Transverse colon (tissue), 4 donors: ENCODE results near the gene DIRAS1. TPM values are rescaled to one million over a fixed set of nuclear protein-coding genes. Genes with fewer than 3 reads are reported as not detected.

Source experiments
- DNase-seq: peaks from one replicate; pipeline ENCODE4 v3.0.0-alpha.2; 2019
- H3K27ac ChIP-seq, 4 donors: fragments of 200-600 bp; sonication (generic); 2 replicates each; pipeline ENCODE4 v1.5.1; 2016 to 2018; ENCODE audit warnings: inconsistent platforms in 4 of 4
- H3K27me3 ChIP-seq: fragments of 200-600 bp; sonication (generic); 2 replicates; pipeline ENCODE4 v1.5.1; 2017; ENCODE audit warnings: inconsistent platforms
- H3K36me3 ChIP-seq, 4 donors: fragments of 200-600 bp; sonication (generic); 2 replicates each; pipeline ENCODE4 v1.5.1; 2017 to 2019; ENCODE audit warnings: inconsistent platforms in 4 of 4
- H3K4me1 ChIP-seq, 4 donors: fragments of 200-600 bp; sonication (generic); 2 replicates each; pipeline ENCODE4 v1.5.1; 2017 to 2020; ENCODE audit warnings: inconsistent platforms in 4 of 4
- H3K4me3 ChIP-seq, 4 donors: fragments of 200-600 bp; sonication (generic); 1 replicate in 1 of 4; 2 replicates in 3 of 4; pipeline versions ENCODE4 v1.5.1 to v1.6.1; 2017 to 2019; ENCODE audit warnings: inconsistent platforms in 4 of 4
- H3K9me3 ChIP-seq, 2 donors: fragments of 200-600 bp; sonication (generic); 2 replicates each; pipeline ENCODE4 v1.5.1; 2017 to 2019; ENCODE audit warnings: inconsistent platforms in 2 of 2
- EP300 ChIP-seq: sonication (generic); formaldehyde crosslinking; IDR thresholded peaks from one replicate; pipeline ENCODE4 v1.6.1; 2017; ENCODE audit warnings: antibody characterized with exemption, low read depth
- POLR2A ChIP-seq: fragments of 450-650 bp; IDR thresholded peaks from one replicate; pipeline ENCODE4 v1.6.1; 2016; ENCODE audit warnings: antibody characterized with exemption, mild to moderate bottlenecking, moderate library complexity
- POLR2AphosphoS5 ChIP-seq, 3 donors: sonication (generic); formaldehyde crosslinking; IDR thresholded peaks; one replicate each; pipeline ENCODE4 v1.6.1; 2016; ENCODE audit warnings: antibody characterized with exemption in 3 of 3
- WGBS, 2 donors: methylation state at CpG; one replicate each; pipeline ENCODE4 v1.1.5; 2018; ENCODE audit warnings: low coverage in 1 of 2; 5-methylcytosine and 5-hydroxymethylcytosine counted together
- in situ Hi-C, 4 donors: fragments of 200-750 bp; cut with MboI; loops; one replicate each; pipeline versions ENCODE4 v1.15.0 to v1.15.1; 2017; ENCODE audit warnings: low sequenced_read_pairs in 3 of 4, low pct_ligation_motif_present in 1 of 4, low pct_unique_long_range_greater_than_20kb in 1 of 4
- intact Hi-C: fragments of 100-400 bp; cut with DNase I; formaldehyde crosslinking; loops from one replicate; pipeline ENCODE4 v1.15.1; 2023; ENCODE audit warnings: low total_unique reads
- total RNA-seq, 4 donors: library from RNA; depleted of rRNA; stranded (reverse); fragments of >200 nt; gene quantifications; one replicate each; pipeline ENCODE4 v1.1.0, GENCODE V29; 2016
- TF ChIP-seq, protein P1 (sequence below), 5 experiments: fragments of 200-600 bp in 3 of 5; fragments of 450-650 bp in 2 of 5; sonication (generic) in 3 of 5; IDR thresholded peaks; 1 replicate in 2 of 5; 2 replicates in 3 of 5; pipeline ENCODE4 v1.5.1; 2016 to 2017; ENCODE audit warnings: antibody characterized with exemption in 5 of 5, inconsistent platforms in 3 of 5, mild to moderate bottlenecking in 2 of 5, moderate library complexity in 1 of 5

DIRAS1 gene
- total RNA-seq, 4 donors from 2014 or later: 0.41 to 1.4 (median 0.64) TPM; not detected in 1

- Histone ChIP-seq H3K27ac (no peak overlapping the region), H3K9me3 (no peaks in the 10 kb centered on the region), H3K27me3 (no peaks in the 10 kb centered on the region), H3K36me3 (peaks cover 0 to 38% (median 13%) of the 10 kb centered on the region in 4 donors), H3K4me1 (no peaks in the 10 kb centered on the region), H3K4me3 (no peak overlapping the region)
- WGBS, 2 donors: 96% methylated on average over 48 of the region's 48 CpGs; no CpG with 5 or more reads in 1 of the 2 donors
- in situ Hi-C loops: no loop called here
- TF ChIP-seq POLR2A (no peak), POLR2AphosphoS5 (IDR thresholded peaks at IDR 0.05) (no peak), EP300 (no peak)
- TF ChIP-seq, protein P1, sequence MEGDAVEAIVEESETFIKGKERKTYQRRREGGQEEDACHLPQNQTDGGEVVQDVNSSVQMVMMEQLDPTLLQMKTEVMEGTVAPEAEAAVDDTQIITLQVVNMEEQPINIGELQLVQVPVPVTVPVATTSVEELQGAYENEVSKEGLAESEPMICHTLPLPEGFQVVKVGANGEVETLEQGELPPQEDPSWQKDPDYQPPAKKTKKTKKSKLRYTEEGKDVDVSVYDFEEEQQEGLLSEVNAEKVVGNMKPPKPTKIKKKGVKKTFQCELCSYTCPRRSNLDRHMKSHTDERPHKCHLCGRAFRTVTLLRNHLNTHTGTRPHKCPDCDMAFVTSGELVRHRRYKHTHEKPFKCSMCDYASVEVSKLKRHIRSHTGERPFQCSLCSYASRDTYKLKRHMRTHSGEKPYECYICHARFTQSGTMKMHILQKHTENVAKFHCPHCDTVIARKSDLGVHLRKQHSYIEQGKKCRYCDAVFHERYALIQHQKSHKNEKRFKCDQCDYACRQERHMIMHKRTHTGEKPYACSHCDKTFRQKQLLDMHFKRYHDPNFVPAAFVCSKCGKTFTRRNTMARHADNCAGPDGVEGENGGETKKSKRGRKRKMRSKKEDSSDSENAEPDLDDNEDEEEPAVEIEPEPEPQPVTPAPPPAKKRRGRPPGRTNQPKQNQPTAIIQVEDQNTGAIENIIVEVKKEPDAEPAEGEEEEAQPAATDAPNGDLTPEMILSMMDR (IDR thresholded peaks at IDR 0.05): no peak
- intact Hi-C loops: no loop called here
- DNase-seq: no peak
Measured at GRCh38 chr19:2756921-2757881, 36.0 kb upstream of the DIRAS1 start.

GRCh38 chr19:2756477-2756876 is 35.3 kb upstream of the DIRAS1 start:
- no peaks in the 10 kb centered on the region for H3K4me1 ChIP-seq
- no peak overlapping the region for H3K27ac ChIP-seq
- TF ChIP-seq, protein P1 (IDR thresholded peaks at IDR 0.05): no peak
- TF ChIP-seq POLR2A: no peak
- in situ Hi-C loops: no loop called here
- peaks cover 0 to 38% (median 13%) of the 10 kb centered on the region in 4 donors for H3K36me3 ChIP-seq
- H3K27me3 ChIP-seq: no peaks in the 10 kb centered on the region
- no peak for DNase-seq
- H3K4me3 ChIP-seq: no peak overlapping the region
- intact Hi-C loops: no loop called here
- 85 to 89% methylated on average over 5 to 8 of the region's 8 CpGs for WGBS, 2 donors
- H3K9me3 ChIP-seq: no peaks in the 10 kb centered on the region

- intact Hi-C loops (no loop called here), in situ Hi-C loops (no loop called here)
- Histone ChIP-seq H3K4me1 (no peaks in the 10 kb centered on the region), H3K27me3 (no peaks in the 10 kb centered on the region), H3K27ac (no peak overlapping the region), H3K9me3 (no peaks in the 10 kb centered on the region), H3K4me3 (no peak overlapping the region), H3K36me3 (peaks cover 0 to 32% (median 11%) of the 10 kb centered on the region in 4 donors)
- DNase-seq: no peak
- TF ChIP-seq EP300: no peak
- TF ChIP-seq, protein P1 (IDR thresholded peaks at IDR 0.05): no peak
- TF ChIP-seq POLR2A: no peak
- no peak for TF ChIP-seq POLR2AphosphoS5 (IDR thresholded peaks at IDR 0.05)
- WGBS, 2 donors: 91% methylated on average over 16 of the region's 16 CpGs; no CpG with 5 or more reads in 1 of the 2 donors
Measured at GRCh38 chr19:2755811-2756210, 34.6 kb upstream of the DIRAS1 start.

GRCh38 chr19:2755448-2755705 is 34.2 kb upstream of the DIRAS1 start:
- Histone ChIP-seq H3K27me3 (no peaks in the 10 kb centered on the region), H3K4me1 (no peaks in the 10 kb centered on the region), H3K9me3 (no peaks in the 10 kb centered on the region), H3K4me3 (no peak overlapping the region), H3K27ac (no peak overlapping the region), H3K36me3 (peaks cover 0 to 28% (median 9%) of the 10 kb centered on the region in 4 donors)
- WGBS, 2 donors: 95 to 96% methylated on average over 5 to 16 of the region's 16 CpGs
- no peak for TF ChIP-seq POLR2AphosphoS5 (IDR thresholded peaks at IDR 0.05)
- TF ChIP-seq EP300: no peak
- no peak for TF ChIP-seq POLR2A
- TF ChIP-seq, protein P1 (IDR thresholded peaks at IDR 0.05): no peak
- intact Hi-C loops: no loop called here
- in situ Hi-C loops: no loop called here
- DNase-seq: no peak
